ENCODE results near the gene PDE3B. TPM values are rescaled to one million over a fixed set of nuclear protein-coding genes. Genes with fewer than 3 reads are reported as not detected.
"Not testable (repeated sequence)": the region's sequence is repeated elsewhere in the genome, so short reads cannot be mapped to it uniquely, and the experiment has no call there.

The PDE3B gene
- total RNA-seq, 6 experiments from 2014 or later = 14.9 to 47.1 (median 28.8) TPM

GRCh38 chr11:14626650-14627049, 17.0 kb upstream of the PDE3B start:
- intact Hi-C loops (cut with DNase I) = no loop called here
- DNase-seq (no peak), ATAC-seq (no peak)
- no peak overlapping the region for H3K27ac ChIP-seq
- no peak overlapping the region for H3K4me3 ChIP-seq
- no peaks in the 10 kb centered on the region for H3K27me3 ChIP-seq
- WGBS (ENCODE audit: insufficient coverage, low coverage, low lambda C conversion rate, missing lambda C conversion rate) = 80% methylated on average over 3 of the region's 3 CpGs
- H3K4me1 ChIP-seq = no peaks in the 10 kb centered on the region
- no peaks in the 10 kb centered on the region for H3K36me3 ChIP-seq
- TF ChIP-seq POLR2A (IDR thresholded peaks at IDR 0.05) = no peak
- no peak for TF ChIP-seq CTCF (IDR thresholded peaks at IDR 0.05)
- H3K9me3 ChIP-seq = no peaks in the 10 kb centered on the region

GRCh38 chr11:14633506-14634224, 9.9 kb upstream of the PDE3B start:
- DNase-seq; H3K4me1 ChIP-seq; H3K4me3 ChIP-seq; H3K9me3 ChIP-seq; H3K36me3 ChIP-seq; ATAC-seq; H3K27me3 ChIP-seq; H3K27ac ChIP-seq; intact Hi-C loops (cut with DNase I): not testable (repeated sequence)
- WGBS (ENCODE audit: insufficient coverage, low coverage, low lambda C conversion rate, missing lambda C conversion rate) = 82% methylated on average over 2 of the region's 26 CpGs

GRCh38 chr11:14634813-14635212, 8.8 kb upstream of the PDE3B start:
- intact Hi-C loops (cut with DNase I) = no loop called here

GRCh38 chr11:14635546-14635945, 8.1 kb upstream of the PDE3B start:
- no peak for ATAC-seq
- Histone ChIP-seq H3K9me3 (no peaks in the 10 kb centered on the region), H3K4me3 (no peak overlapping the region), H3K36me3 (no peaks in the 10 kb centered on the region), H3K4me1 (no peaks in the 10 kb centered on the region), H3K27me3 (no peaks in the 10 kb centered on the region), H3K27ac (no peak overlapping the region)
- no peak for TF ChIP-seq CTCF (IDR thresholded peaks at IDR 0.05)
- no peak for TF ChIP-seq POLR2A (IDR thresholded peaks at IDR 0.05)
- DNase-seq = no peak
- WGBS (ENCODE audit: insufficient coverage, low coverage, low lambda C conversion rate, missing lambda C conversion rate) = 83% methylated on average over 1 of the region's 1 CpG
- intact Hi-C loops (cut with DNase I) = no loop called here

More at GRCh38 chr11:14634813-14635212, 8.8 kb upstream of the PDE3B start:
- H3K4me3 ChIP-seq = no peak overlapping the region
- no peaks in the 10 kb centered on the region for H3K9me3 ChIP-seq
- ATAC-seq = no peak
- WGBS (ENCODE audit: insufficient coverage, low coverage, low lambda C conversion rate, missing lambda C conversion rate) = 60% methylated on average over 1 of the region's 1 CpG
- H3K4me1 ChIP-seq = no peaks in the 10 kb centered on the region
- no peaks in the 10 kb centered on the region for H3K36me3 ChIP-seq
- TF ChIP-seq POLR2A (IDR thresholded peaks at IDR 0.05) (no peak), CTCF (IDR thresholded peaks at IDR 0.05) (no peak)
- no peak overlapping the region for H3K27ac ChIP-seq
- DNase-seq = no peak
- H3K27me3 ChIP-seq = no peaks in the 10 kb centered on the region

- DNase-seq = no peak
- no peaks in the 10 kb centered on the region for H3K27me3 ChIP-seq
- H3K36me3 ChIP-seq = no peaks in the 10 kb centered on the region
- peak in 3 of 4 donors; percentile 19 to 39 (median 33) for ATAC-seq
- H3K4me3 ChIP-seq = no peak overlapping the region
- no peak overlapping the region for H3K27ac ChIP-seq
- no peaks in the 10 kb centered on the region for H3K9me3 ChIP-seq
- intact Hi-C loops (cut with DNase I) = no loop called here
- 70% methylated on average over 1 of the region's 1 CpG for WGBS (ENCODE audit: insufficient coverage, low coverage, low lambda C conversion rate, missing lambda C conversion rate)
- no peaks in the 10 kb centered on the region for H3K4me1 ChIP-seq
- TF ChIP-seq CTCF (IDR thresholded peaks at IDR 0.05) = no peak
- no peak for TF ChIP-seq POLR2A (IDR thresholded peaks at IDR 0.05)
Measured at GRCh38 chr11:14636119-14636518, 7.5 kb upstream of the PDE3B start.
